HepG2 (cell line): ENCODE measurements around the gene C17orf75. TPM values are rescaled to one million over a fixed set of nuclear protein-coding genes. Genes with fewer than 3 reads are reported as not detected.

Source experiments
- ERF ChIP-seq: IDR thresholded peaks from 2 replicates; pipeline ENCODE4 v1.6.1; 2018; ENCODE audit warnings: missing biosample characterization, missing genetic modification reagents
- FOXO1 ChIP-seq: sonication (generic); formaldehyde crosslinking; IDR thresholded peaks from 2 replicates; pipeline ENCODE4 v1.4.0; 2020; ENCODE audit warnings: missing genetic modification reagents
- NR1H2 ChIP-seq: sonication (generic); formaldehyde crosslinking; IDR thresholded peaks from 2 replicates; pipeline ENCODE4 v1.8.1; 2022; ENCODE audit warnings: low read depth, missing genetic modification reagents, borderline replicate concordance
- TMF1 ChIP-seq: sonication (generic); formaldehyde crosslinking; IDR thresholded peaks from 2 replicates; pipeline ENCODE4 v1.8.1; 2022; ENCODE audit warnings: low read depth, missing genetic modification reagents
- YY1 ChIP-seq: IDR thresholded peaks from 2 replicates; pipeline ENCODE4 v1.6.1; 2011; ENCODE audit warnings: low read length, low read depth, moderate library complexity, mild to moderate bottlenecking; ENCODE audit not compliant: insufficient read depth, insufficient replicate concordance
- ZBTB40 ChIP-seq, 2 experiments: fragments of 450-650 bp in 1 of 2; sonication (generic) in 1 of 2; formaldehyde crosslinking in 1 of 2; IDR thresholded peaks; 2 replicates each; pipeline versions ENCODE4 v1.6.1 to v1.8.0; 2016 to 2022; ENCODE audit warnings: antibody characterized with exemption in 1 of 2, mild to moderate bottlenecking in 1 of 2, missing genetic modification reagents in 1 of 2
- ZBTB7A ChIP-seq: sonication (generic); formaldehyde crosslinking; IDR thresholded peaks from 2 replicates; pipeline ENCODE4 v1.8.0; 2022; ENCODE audit warnings: mild to moderate bottlenecking, missing genetic modification reagents
- ZNF598 ChIP-seq: sonication (generic); formaldehyde crosslinking; IDR thresholded peaks from 2 replicates; pipeline ENCODE4 v1.5.1; 2020; ENCODE audit warnings: mild to moderate bottlenecking, missing genetic modification reagents, borderline replicate concordance
- polyA plus RNA-seq, 8 experiments: library from polyadenylated mRNA; depleted of rRNA in 3 of 8; stranded (reverse) in 7 of 8; unstranded in 1 of 8; fragments of >200 nt; fragmentation: Illumina TruSeq in 4 of 8; extraction: Trizol in 4 of 8; gene quantifications; 2 replicates each; pipeline versions ENCODE4 v1.2.1 to v1.2.3, GENCODE V29; 2011 to 2016; ENCODE audit warnings: low read depth in 4 of 8, missing spikeins in 1 of 8, mixed read lengths in 1 of 8; ENCODE audit not compliant: insufficient read depth in 1 of 8
- total RNA-seq, 5 experiments: library from RNA; depleted of rRNA; stranded (reverse); fragments of >200 nt; fragmentation: Illumina TruSeq; extraction: Trizol; gene quantifications; 2 replicates each; pipeline ENCODE4 v1.2.3, GENCODE V29; 2016; ENCODE audit warnings: low read depth in 1 of 5
- TF ChIP-seq, protein P1 (sequence below): sonication (generic); formaldehyde crosslinking; IDR thresholded peaks from 2 replicates; pipeline ENCODE4 v1.4.0; 2020; ENCODE audit warnings: mild to moderate bottlenecking, low read depth, missing genetic modification reagents
- TF ChIP-seq, protein P2 (sequence below): sonication (generic); formaldehyde crosslinking; IDR thresholded peaks from 2 replicates; pipeline ENCODE4 v1.9.0; 2022; ENCODE audit warnings: low read depth, missing genetic modification reagents
- TF ChIP-seq, protein P3 (sequence below): sonication (generic); formaldehyde crosslinking; IDR thresholded peaks from 2 replicates; pipeline ENCODE4 v1.5.1; 2020; ENCODE audit warnings: missing genetic modification reagents, mild to moderate bottlenecking, borderline replicate concordance
- TF ChIP-seq, protein P4 (sequence below): sonication (generic); formaldehyde crosslinking; IDR thresholded peaks from 2 replicates; pipeline ENCODE4 v1.4.0; 2020; ENCODE audit warnings: mild to moderate bottlenecking, missing genetic modification reagents

C17orf75 gene
- total and polyA plus RNA-seq, 2 of the 13 experiments (the other 11 are each of a cell fraction or from before 2014, with no cell fraction given), result 16.2 to 33.0 TPM

DNA sequence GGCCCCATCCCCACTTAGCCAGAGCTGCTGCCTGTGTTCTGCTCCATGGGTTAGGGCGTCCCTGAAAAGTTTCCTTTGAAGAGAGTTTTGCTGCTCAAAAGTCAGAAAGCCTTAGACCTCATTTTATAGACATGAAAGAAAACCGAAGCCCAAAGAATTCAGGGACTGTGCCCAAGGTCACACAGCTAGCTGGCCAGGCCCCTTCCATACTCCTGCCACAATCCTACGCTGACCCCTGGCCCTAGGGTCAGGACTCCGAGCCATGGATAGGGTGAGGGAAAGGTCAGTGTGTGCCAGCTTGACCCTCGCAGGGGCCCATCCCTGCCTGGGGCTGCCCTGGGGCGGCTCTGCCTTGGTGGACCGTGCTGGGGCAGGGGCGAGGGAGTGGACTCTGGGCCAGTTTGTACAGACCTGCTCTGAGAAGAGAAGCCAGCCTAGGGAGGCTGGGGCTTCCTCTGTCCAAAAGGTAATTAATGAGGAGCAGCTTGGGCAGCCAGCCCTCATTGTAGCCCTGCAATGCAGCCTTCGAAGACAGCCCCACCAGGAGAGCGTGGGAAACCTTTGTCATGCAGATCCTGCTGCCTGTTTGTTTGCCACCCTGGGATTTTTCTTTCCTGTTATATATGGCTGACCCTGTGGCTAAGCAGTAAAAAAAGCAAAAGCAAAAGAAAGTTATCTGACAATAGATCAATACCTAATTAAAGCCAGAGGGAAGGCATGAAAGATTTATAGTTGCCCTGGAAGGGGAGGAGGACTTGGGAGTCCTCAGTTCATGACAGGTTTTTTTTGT is 38.9 kb downstream of the C17orf75 start (continued):
- TF ChIP-seq FOXO1 (CRISPR knock-in tag), result peak; percentile 59; the same call in 1 of the 2 replicates
- TF ChIP-seq, protein P1, sequence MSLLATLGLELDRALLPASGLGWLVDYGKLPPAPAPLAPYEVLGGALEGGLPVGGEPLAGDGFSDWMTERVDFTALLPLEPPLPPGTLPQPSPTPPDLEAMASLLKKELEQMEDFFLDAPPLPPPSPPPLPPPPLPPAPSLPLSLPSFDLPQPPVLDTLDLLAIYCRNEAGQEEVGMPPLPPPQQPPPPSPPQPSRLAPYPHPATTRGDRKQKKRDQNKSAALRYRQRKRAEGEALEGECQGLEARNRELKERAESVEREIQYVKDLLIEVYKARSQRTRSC (CRISPR knock-in tag), result no peak
- no peak for TF ChIP-seq NR1H2
- no peak for TF ChIP-seq YY1
- TF ChIP-seq ZBTB7A, result peak; percentile 81; the same call in 1 of the 2 replicates
- TF ChIP-seq, protein P2, sequence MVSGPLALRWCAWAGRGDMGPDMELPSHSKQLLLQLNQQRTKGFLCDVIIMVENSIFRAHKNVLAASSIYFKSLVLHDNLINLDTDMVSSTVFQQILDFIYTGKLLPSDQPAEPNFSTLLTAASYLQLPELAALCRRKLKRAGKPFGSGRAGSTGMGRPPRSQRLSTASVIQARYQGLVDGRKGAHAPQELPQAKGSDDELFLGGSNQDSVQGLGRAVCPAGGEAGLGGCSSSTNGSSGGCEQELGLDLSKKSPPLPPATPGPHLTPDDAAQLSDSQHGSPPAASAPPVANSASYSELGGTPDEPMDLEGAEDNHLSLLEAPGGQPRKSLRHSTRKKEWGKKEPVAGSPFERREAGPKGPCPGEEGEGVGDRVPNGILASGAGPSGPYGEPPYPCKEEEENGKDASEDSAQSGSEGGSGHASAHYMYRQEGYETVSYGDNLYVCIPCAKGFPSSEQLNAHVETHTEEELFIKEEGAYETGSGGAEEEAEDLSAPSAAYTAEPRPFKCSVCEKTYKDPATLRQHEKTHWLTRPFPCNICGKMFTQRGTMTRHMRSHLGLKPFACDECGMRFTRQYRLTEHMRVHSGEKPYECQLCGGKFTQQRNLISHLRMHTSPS, result peak; percentile 98
- no peak for TF ChIP-seq ERF (CRISPR knock-in tag)
- TF ChIP-seq ZNF598 (CRISPR knock-in tag), result no peak
- no peak for TF ChIP-seq ZBTB40 (IDR thresholded peaks at IDR 0.05)
- peak; percentile 41; the same call in 1 of the 2 replicates for TF ChIP-seq ZBTB40 (CRISPR knock-in tag; IDR thresholded peaks at IDR 0.05)
- TF ChIP-seq, protein P3, sequence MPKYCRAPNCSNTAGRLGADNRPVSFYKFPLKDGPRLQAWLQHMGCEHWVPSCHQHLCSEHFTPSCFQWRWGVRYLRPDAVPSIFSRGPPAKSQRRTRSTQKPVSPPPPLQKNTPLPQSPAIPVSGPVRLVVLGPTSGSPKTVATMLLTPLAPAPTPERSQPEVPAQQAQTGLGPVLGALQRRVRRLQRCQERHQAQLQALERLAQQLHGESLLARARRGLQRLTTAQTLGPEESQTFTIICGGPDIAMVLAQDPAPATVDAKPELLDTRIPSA (CRISPR knock-in tag), result no peak
- no peak for TF ChIP-seq TMF1
- TF ChIP-seq, protein P4, sequence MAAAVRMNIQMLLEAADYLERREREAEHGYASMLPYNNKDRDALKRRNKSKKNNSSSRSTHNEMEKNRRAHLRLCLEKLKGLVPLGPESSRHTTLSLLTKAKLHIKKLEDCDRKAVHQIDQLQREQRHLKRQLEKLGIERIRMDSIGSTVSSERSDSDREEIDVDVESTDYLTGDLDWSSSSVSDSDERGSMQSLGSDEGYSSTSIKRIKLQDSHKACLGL, result no peak
